Liver (tissue), 9 donors: ENCODE results near the gene CCDC192. TPM values are rescaled to one million over a fixed set of nuclear protein-coding genes. Genes with fewer than 3 reads are reported as not detected.

Experiments used
- DNase-seq: peaks from one replicate; pipeline ENCODE4 v3.0.0-alpha.2; 2017; ENCODE audit warnings: low spot score
- H3K27ac ChIP-seq, 2 donors: one replicate each; pipeline ENCODE4 v1.7.0; 2013; ENCODE audit warnings: inconsistent platforms in 2 of 2, low read length in 2 of 2, control low read depth in 1 of 2, low read depth in 1 of 2, mild to moderate bottlenecking in 1 of 2
- H3K27me3 ChIP-seq, 4 donors: one replicate each; pipeline versions ENCODE4 v1.6.1 to v1.7.0; 2013; ENCODE audit warnings: low read length in 3 of 4, inconsistent platforms in 1 of 4, mild to moderate bottlenecking in 1 of 4, moderate library complexity in 1 of 4; ENCODE audit not compliant: control insufficient read depth in 4 of 4, insufficient read depth in 4 of 4
- H3K36me3 ChIP-seq, 4 donors: one replicate each; pipeline versions ENCODE4 v1.6.1 to v1.7.0; 2013; ENCODE audit warnings: low read length in 3 of 4, mild to moderate bottlenecking in 3 of 4, low read depth in 1 of 4, moderate library complexity in 1 of 4; ENCODE audit not compliant: control insufficient read depth in 4 of 4, insufficient read depth in 3 of 4
- H3K4me1 ChIP-seq, 4 donors: one replicate each; pipeline versions ENCODE4 v1.6.1 to v1.7.0; 2013; ENCODE audit warnings: low read length in 3 of 4, mild to moderate bottlenecking in 3 of 4, moderate library complexity in 1 of 4; ENCODE audit not compliant: control insufficient read depth in 4 of 4, insufficient read depth in 4 of 4
- H3K4me3 ChIP-seq, 3 donors: one replicate each; pipeline versions ENCODE4 v1.6.1 to v1.7.0; 2013; ENCODE audit warnings: low read length in 3 of 3, control low read depth in 1 of 3, low read depth in 1 of 3, mild to moderate bottlenecking in 1 of 3
- H3K9ac ChIP-seq, 2 donors: one replicate each; pipeline ENCODE4 v1.7.0; 2013; ENCODE audit warnings: low read length in 2 of 2, mild to moderate bottlenecking in 2 of 2, moderate library complexity in 2 of 2, control low read depth in 1 of 2, low read depth in 1 of 2
- H3K9me3 ChIP-seq, 4 donors: one replicate each; pipeline versions ENCODE4 v1.6.1 to v1.7.0; 2013; ENCODE audit warnings: low read length in 3 of 4; ENCODE audit not compliant: control insufficient read depth in 4 of 4
- ATF3 ChIP-seq: IDR thresholded peaks from 2 replicates; pipeline ENCODE4 v1.6.1; 2016; ENCODE audit warnings: antibody characterized with exemption
- CTCF ChIP-seq: fragments of 150-350 bp; IDR thresholded peaks from 2 replicates; pipeline ENCODE4 v1.5.1; 2017; ENCODE audit warnings: improper control_type of control experiment, low read depth, low read length; ENCODE audit not compliant: missing input control
- EGR1 ChIP-seq, 2 donors: IDR thresholded peaks; 2 replicates each; pipeline ENCODE4 v1.6.1; 2016 to 2018; ENCODE audit warnings: antibody characterized with exemption in 2 of 2, low read depth in 2 of 2
- FOXA1 ChIP-seq: IDR thresholded peaks from 2 replicates; pipeline ENCODE4 v1.6.1; 2016; ENCODE audit warnings: antibody characterized with exemption
- FOXA2 ChIP-seq: IDR thresholded peaks from 2 replicates; pipeline ENCODE4 v1.6.1; 2016; ENCODE audit warnings: antibody characterized with exemption
- GABPA ChIP-seq, 2 donors: IDR thresholded peaks in 1 of 2; conservative IDR thresholded peaks in 1 of 2; 2 replicates each; pipeline ENCODE4 v1.6.1; 2016; ENCODE audit warnings: antibody characterized with exemption in 2 of 2, mild to moderate bottlenecking in 1 of 2, moderate library complexity in 1 of 2
- HNF4A ChIP-seq, 2 donors: conservative IDR thresholded peaks; 2 replicates each; pipeline ENCODE4 v1.6.1; 2016; ENCODE audit warnings: antibody characterized with exemption in 2 of 2, mild to moderate bottlenecking in 2 of 2
- HNF4G ChIP-seq: IDR thresholded peaks from 2 replicates; pipeline ENCODE4 v1.6.1; 2016; ENCODE audit warnings: antibody characterized with exemption
- JUND ChIP-seq, 2 donors: IDR thresholded peaks; 2 replicates each; pipeline ENCODE4 v1.6.1; 2016; ENCODE audit warnings: antibody characterized with exemption in 2 of 2
- NR2F2 ChIP-seq: IDR thresholded peaks from 2 replicates; pipeline ENCODE4 v1.6.1; 2016; ENCODE audit warnings: antibody characterized with exemption
- RAD21 ChIP-seq, 2 donors: IDR thresholded peaks; 2 replicates each; pipeline ENCODE4 v1.6.1; 2016; ENCODE audit warnings: antibody characterized with exemption in 2 of 2, mild to moderate bottlenecking in 2 of 2
- REST ChIP-seq: IDR thresholded peaks from 2 replicates; pipeline ENCODE4 v1.6.1; 2016; ENCODE audit warnings: antibody characterized with exemption, mild to moderate bottlenecking
- RXRA ChIP-seq, 2 donors: IDR thresholded peaks; 2 replicates each; pipeline ENCODE4 v1.6.1; 2017 to 2018; ENCODE audit warnings: antibody characterized with exemption in 2 of 2, mild to moderate bottlenecking in 1 of 2
- SP1 ChIP-seq: IDR thresholded peaks from 2 replicates; pipeline ENCODE4 v1.6.1; 2018; ENCODE audit warnings: antibody characterized with exemption, mild to moderate bottlenecking
- TAF1 ChIP-seq: conservative IDR thresholded peaks from 2 replicates; pipeline ENCODE4 v1.6.1; 2016; ENCODE audit warnings: antibody characterized with exemption, mild to moderate bottlenecking
- YY1 ChIP-seq: IDR thresholded peaks from 2 replicates; pipeline ENCODE4 v1.6.1; 2016; ENCODE audit warnings: antibody characterized with exemption, mild to moderate bottlenecking
- ZBTB33 ChIP-seq: IDR thresholded peaks from 2 replicates; pipeline ENCODE4 v1.6.1; 2016; ENCODE audit warnings: antibody characterized with exemption
- WGBS: extraction: QIAGEN DNeasy Blood & Tissue Kit; methylation state at CpG from one replicate; pipeline ENCODE4 v1.1.7; 2013; 5-methylcytosine and 5-hydroxymethylcytosine counted together
- polyA plus RNA-seq, 2 donors: library from polyadenylated mRNA; stranded (reverse) in 1 of 2; unstranded in 1 of 2; fragments of 200-250 nt in 1 of 2; fragments of >200 nt in 1 of 2; fragmentation: Nextera tagmentation in 1 of 2; extraction: Ambion mirVana in 1 of 2; gene quantifications; one replicate each; pipeline versions ENCODE4 v1.2.1 to v1.2.3, GENCODE V29; 2013 to 2015
- total RNA-seq, 2 donors: library from RNA; depleted of rRNA; stranded (reverse); fragments of >200 nt; gene quantifications; one replicate each; pipeline ENCODE4 v1.2.3, GENCODE V29; 2014
- donor health status: healthy.
- donor health status: healthy.
- donor health status: healthy.
- donor health status: healthy.
- donor health status: healthy.

The CCDC192 gene
- total and polyA plus RNA-seq, 4 donors: not detected

- 74% methylated on average over 3 of the region's 3 CpGs for WGBS
- Histone ChIP-seq H3K27ac (no peak overlapping the region), H3K4me1 (no peaks in the 10 kb centered on the region), H3K9ac (no peak overlapping the region), H3K9me3 (no peaks in the 10 kb centered on the region), H3K4me3 (no peak overlapping the region), H3K36me3 (no peaks in the 10 kb centered on the region), H3K27me3 (no peaks in the 10 kb centered on the region)
- DNase-seq: no peak
- no peak for TF ChIP-seq SP1
- TF ChIP-seq RXRA (IDR thresholded peaks at IDR 0.05): no peak
Measured at GRCh38 chr5:127886081-127886480, 182.9 kb downstream of the CCDC192 start.

- no peaks in the 10 kb centered on the region for H3K27me3 ChIP-seq
- 92% methylated on average over 1 of the region's 1 CpG for WGBS
Measured at GRCh38 chr5:127887282-127887681, 184.1 kb downstream of the CCDC192 start.

GRCh38 chr5:127891942-127892341 lies 188.8 kb downstream of the CCDC192 start:
- TF ChIP-seq ZBTB33 (no peak), FOXA1 (no peak), RXRA (IDR thresholded peaks at IDR 0.05) (no peak), RAD21 (IDR thresholded peaks at IDR 0.05) (no peak), GABPA (IDR thresholded peaks at IDR 0.05 in 1 of 2, conservative IDR thresholded peaks at IDR 0.05 in 1 of 2) (no peak), JUND (IDR thresholded peaks at IDR 0.05) (no peak), FOXA2 (no peak), SP1 (no peak), EGR1 (IDR thresholded peaks at IDR 0.05; ENCODE audit: low read depth in 2 of 2) (no peak), NR2F2 (no peak), ATF3 (no peak), HNF4G (no peak), REST (no peak), TAF1 (no peak), CTCF (no peak), HNF4A (conservative IDR thresholded peaks at IDR 0.05) (no peak)
- DNase-seq: no peak
- Histone ChIP-seq H3K27ac (no peak overlapping the region), H3K36me3 (no peaks in the 10 kb centered on the region), H3K9me3 (no peaks in the 10 kb centered on the region), H3K4me1 (no peaks in the 10 kb centered on the region), H3K4me3 (no peak overlapping the region), H3K9ac (no peak overlapping the region), H3K27me3 (no peaks in the 10 kb centered on the region)
- WGBS: 96% methylated on average over 1 of the region's 1 CpG

More at GRCh38 chr5:127887282-127887681, 184.1 kb downstream of the CCDC192 start:
- Histone ChIP-seq H3K4me1 (no peaks in the 10 kb centered on the region), H3K27ac (no peak overlapping the region), H3K36me3 (no peaks in the 10 kb centered on the region), H3K9me3 (no peaks in the 10 kb centered on the region), H3K9ac (no peak overlapping the region), H3K4me3 (no peak overlapping the region)
- TF ChIP-seq YY1: no peak
- no peak for DNase-seq
